Measurements from ENCODE around the gene SETD7. TPM values are rescaled to one million over a fixed set of nuclear protein-coding genes. Genes with fewer than 3 reads are reported as not detected.
A peak's percentile ranks its signal among the peaks of the same experiment; 100 is the strongest.

The SETD7 gene
- total and polyA plus RNA-seq, 2 experiments from 2014 or later: 1.1 to 4.2 TPM

DNA sequence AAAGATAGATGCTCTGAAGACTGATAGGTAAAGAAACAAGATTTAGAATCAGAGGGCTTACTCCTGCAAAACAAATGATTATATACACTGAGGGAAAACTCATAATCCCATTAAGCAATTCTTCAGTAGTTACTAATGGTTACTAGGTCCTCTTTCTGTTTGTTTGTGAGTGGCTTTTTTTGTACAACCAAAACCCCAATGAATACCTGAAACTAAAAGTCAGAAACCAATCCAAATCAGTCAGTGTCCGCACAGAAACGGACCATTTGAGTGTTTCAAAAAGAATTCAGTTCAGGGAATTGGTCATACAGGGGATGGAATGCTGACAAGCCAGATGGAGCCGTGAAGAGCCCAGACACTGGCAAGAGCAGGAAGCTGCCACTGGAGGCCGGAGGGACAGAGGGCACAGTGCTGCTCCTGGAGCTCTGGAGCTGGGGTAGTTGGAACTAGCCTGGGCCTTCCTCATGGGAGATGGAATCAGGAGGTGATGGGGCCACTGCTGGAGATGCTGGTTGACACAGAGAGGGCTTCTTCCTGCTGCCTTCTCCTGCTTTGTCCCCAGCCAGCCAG lies 31.9 kb downstream of the SETD7 start:
- no peak overlapping the region for H3K4me2 ChIP-seq
- H3K9me3 Mint-ChIP-seq: no peaks in the 10 kb centered on the region
- H3K27ac Mint-ChIP-seq: no peak overlapping the region
- H3K27me3 ChIP-seq (ENCODE audit: insufficient read depth): no peaks in the 10 kb centered on the region
- H2AFZ ChIP-seq: no peak overlapping the region
- no peak overlapping the region for H3K4me3 Mint-ChIP-seq
- no peak overlapping the region for H3K4me3 ChIP-seq
- H4K20me1 ChIP-seq (replicated peaks; ENCODE audit: insufficient read depth): no peaks in the 10 kb centered on the region; the same call in 1 of the 2 replicates
- peak; percentile 65 for ATAC-seq
- no peaks in the 10 kb centered on the region for H3K36me3 ChIP-seq (ENCODE audit: insufficient read depth)
- H3K4me1 Mint-ChIP-seq: no peaks in the 10 kb centered on the region
- H3K79me2 ChIP-seq (replicated peaks; ENCODE audit: insufficient read depth): no peaks in the 10 kb centered on the region
- H3K36me3 Mint-ChIP-seq (ENCODE audit: low read depth): no peaks in the 10 kb centered on the region
- no peaks in the 10 kb centered on the region for H3F3A ChIP-seq (replicated peaks; ENCODE audit: low read depth)
- H3K27me3 Mint-ChIP-seq (ENCODE audit: insufficient read depth, low read depth, poor library complexity): no peaks in the 10 kb centered on the region
- H3K27ac ChIP-seq (ENCODE audit: low read depth): no peak overlapping the region
- H3K4me1 ChIP-seq (ENCODE audit: insufficient read depth): no peaks in the 10 kb centered on the region
- DNase-seq (ENCODE audit: low spot score): no peak
- TF ChIP-seq, protein P1, sequence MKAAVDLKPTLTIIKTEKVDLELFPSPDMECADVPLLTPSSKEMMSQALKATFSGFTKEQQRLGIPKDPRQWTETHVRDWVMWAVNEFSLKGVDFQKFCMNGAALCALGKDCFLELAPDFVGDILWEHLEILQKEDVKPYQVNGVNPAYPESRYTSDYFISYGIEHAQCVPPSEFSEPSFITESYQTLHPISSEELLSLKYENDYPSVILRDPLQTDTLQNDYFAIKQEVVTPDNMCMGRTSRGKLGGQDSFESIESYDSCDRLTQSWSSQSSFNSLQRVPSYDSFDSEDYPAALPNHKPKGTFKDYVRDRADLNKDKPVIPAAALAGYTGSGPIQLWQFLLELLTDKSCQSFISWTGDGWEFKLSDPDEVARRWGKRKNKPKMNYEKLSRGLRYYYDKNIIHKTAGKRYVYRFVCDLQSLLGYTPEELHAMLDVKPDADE (IDR thresholded peaks at IDR 0.05): no peak
- TF ChIP-seq STAT1 (IDR thresholded peaks at IDR 0.05; ENCODE audit: unreplicated experiment) (no peak), ZNF114 (CRISPR knock-in tag; IDR thresholded peaks at IDR 0.05) (no peak), EZH2 (IDR thresholded peaks at IDR 0.05; ENCODE audit: low read depth, unreplicated experiment) (no peak), CREB1 (CRISPR knock-in tag; IDR thresholded peaks at IDR 0.05; ENCODE audit: low read depth) (no peak), POLR2AphosphoS5 (IDR thresholded peaks at IDR 0.05; ENCODE audit: low read depth) (no peak), ZNF331 (CRISPR knock-in tag; IDR thresholded peaks at IDR 0.05; ENCODE audit: low read depth) (no peak), NANOG (IDR thresholded peaks at IDR 0.05; ENCODE audit: borderline replicate concordance) (no peak), JUNB (IDR thresholded peaks at IDR 0.05; ENCODE audit: unreplicated experiment) (no peak), EZH2phosphoT487 (IDR thresholded peaks at IDR 0.05; ENCODE audit: unreplicated experiment) (no peak)
- TF ChIP-seq, protein P2, sequence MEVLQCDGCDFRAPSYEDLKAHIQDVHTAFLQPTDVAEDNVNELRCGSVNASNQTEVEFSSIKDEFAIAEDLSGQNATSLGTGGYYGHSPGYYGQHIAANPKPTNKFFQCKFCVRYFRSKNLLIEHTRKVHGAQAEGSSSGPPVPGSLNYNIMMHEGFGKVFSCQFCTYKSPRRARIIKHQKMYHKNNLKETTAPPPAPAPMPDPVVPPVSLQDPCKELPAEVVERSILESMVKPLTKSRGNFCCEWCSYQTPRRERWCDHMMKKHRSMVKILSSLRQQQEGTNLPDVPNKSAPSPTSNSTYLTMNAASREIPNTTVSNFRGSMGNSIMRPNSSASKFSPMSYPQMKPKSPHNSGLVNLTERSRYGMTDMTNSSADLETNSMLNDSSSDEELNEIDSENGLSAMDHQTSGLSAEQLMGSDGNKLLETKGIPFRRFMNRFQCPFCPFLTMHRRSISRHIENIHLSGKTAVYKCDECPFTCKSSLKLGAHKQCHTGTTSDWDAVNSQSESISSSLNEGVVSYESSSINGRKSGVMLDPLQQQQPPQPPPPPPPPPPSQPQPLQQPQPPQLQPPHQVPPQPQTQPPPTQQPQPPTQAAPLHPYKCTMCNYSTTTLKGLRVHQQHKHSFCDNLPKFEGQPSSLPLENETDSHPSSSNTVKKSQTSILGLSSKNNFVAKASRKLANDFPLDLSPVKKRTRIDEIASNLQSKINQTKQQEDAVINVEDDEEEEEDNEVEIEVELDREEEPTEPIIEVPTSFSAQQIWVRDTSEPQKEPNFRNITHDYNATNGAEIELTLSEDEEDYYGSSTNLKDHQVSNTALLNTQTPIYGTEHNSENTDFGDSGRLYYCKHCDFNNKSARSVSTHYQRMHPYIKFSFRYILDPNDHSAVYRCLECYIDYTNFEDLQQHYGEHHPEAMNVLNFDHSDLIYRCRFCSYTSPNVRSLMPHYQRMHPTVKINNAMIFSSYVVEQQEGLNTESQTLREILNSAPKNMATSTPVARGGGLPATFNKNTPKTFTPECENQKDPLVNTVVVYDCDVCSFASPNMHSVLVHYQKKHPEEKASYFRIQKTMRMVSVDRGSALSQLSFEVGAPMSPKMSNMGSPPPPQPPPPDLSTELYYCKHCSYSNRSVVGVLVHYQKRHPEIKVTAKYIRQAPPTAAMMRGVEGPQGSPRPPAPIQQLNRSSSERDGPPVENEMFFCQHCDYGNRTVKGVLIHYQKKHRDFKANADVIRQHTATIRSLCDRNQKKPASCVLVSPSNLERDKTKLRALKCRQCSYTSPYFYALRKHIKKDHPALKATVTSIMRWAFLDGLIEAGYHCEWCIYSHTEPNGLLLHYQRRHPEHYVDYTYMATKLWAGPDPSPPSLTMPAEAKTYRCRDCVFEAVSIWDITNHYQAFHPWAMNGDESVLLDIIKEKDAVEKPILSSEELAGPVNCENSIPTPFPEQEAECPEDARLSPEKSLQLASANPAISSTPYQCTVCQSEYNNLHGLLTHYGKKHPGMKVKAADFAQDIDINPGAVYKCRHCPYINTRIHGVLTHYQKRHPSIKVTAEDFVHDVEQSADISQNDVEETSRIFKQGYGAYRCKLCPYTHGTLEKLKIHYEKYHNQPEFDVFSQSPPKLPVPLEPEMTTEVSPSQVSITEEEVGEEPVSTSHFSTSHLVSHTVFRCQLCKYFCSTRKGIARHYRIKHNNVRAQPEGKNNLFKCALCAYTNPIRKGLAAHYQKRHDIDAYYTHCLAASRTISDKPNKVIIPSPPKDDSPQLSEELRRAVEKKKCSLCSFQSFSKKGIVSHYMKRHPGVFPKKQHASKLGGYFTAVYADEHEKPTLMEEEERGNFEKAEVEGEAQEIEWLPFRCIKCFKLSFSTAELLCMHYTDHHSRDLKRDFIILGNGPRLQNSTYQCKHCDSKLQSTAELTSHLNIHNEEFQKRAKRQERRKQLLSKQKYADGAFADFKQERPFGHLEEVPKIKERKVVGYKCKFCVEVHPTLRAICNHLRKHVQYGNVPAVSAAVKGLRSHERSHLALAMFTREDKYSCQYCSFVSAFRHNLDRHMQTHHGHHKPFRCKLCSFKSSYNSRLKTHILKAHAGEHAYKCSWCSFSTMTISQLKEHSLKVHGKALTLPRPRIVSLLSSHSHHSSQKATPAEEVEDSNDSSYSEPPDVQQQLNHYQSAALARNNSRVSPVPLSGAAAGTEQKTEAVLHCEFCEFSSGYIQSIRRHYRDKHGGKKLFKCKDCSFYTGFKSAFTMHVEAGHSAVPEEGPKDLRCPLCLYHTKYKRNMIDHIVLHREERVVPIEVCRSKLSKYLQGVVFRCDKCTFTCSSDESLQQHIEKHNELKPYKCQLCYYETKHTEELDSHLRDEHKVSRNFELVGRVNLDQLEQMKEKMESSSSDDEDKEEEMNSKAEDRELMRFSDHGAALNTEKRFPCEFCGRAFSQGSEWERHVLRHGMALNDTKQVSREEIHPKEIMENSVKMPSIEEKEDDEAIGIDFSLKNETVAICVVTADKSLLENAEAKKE (CRISPR knock-in tag; IDR thresholded peaks at IDR 0.05): no peak
- TF ChIP-seq, protein P3, sequence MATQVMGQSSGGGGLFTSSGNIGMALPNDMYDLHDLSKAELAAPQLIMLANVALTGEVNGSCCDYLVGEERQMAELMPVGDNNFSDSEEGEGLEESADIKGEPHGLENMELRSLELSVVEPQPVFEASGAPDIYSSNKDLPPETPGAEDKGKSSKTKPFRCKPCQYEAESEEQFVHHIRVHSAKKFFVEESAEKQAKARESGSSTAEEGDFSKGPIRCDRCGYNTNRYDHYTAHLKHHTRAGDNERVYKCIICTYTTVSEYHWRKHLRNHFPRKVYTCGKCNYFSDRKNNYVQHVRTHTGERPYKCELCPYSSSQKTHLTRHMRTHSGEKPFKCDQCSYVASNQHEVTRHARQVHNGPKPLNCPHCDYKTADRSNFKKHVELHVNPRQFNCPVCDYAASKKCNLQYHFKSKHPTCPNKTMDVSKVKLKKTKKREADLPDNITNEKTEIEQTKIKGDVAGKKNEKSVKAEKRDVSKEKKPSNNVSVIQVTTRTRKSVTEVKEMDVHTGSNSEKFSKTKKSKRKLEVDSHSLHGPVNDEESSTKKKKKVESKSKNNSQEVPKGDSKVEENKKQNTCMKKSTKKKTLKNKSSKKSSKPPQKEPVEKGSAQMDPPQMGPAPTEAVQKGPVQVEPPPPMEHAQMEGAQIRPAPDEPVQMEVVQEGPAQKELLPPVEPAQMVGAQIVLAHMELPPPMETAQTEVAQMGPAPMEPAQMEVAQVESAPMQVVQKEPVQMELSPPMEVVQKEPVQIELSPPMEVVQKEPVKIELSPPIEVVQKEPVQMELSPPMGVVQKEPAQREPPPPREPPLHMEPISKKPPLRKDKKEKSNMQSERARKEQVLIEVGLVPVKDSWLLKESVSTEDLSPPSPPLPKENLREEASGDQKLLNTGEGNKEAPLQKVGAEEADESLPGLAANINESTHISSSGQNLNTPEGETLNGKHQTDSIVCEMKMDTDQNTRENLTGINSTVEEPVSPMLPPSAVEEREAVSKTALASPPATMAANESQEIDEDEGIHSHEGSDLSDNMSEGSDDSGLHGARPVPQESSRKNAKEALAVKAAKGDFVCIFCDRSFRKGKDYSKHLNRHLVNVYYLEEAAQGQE (IDR thresholded peaks at IDR 0.05; ENCODE audit: unreplicated experiment): no peak
- TF ChIP-seq, protein P4, sequence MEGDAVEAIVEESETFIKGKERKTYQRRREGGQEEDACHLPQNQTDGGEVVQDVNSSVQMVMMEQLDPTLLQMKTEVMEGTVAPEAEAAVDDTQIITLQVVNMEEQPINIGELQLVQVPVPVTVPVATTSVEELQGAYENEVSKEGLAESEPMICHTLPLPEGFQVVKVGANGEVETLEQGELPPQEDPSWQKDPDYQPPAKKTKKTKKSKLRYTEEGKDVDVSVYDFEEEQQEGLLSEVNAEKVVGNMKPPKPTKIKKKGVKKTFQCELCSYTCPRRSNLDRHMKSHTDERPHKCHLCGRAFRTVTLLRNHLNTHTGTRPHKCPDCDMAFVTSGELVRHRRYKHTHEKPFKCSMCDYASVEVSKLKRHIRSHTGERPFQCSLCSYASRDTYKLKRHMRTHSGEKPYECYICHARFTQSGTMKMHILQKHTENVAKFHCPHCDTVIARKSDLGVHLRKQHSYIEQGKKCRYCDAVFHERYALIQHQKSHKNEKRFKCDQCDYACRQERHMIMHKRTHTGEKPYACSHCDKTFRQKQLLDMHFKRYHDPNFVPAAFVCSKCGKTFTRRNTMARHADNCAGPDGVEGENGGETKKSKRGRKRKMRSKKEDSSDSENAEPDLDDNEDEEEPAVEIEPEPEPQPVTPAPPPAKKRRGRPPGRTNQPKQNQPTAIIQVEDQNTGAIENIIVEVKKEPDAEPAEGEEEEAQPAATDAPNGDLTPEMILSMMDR (conservative IDR thresholded peaks at IDR 0.05; ENCODE audit: low read depth in 2 of 2): no peak
- H3K9me2 ChIP-seq (ENCODE audit: insufficient read depth): no peaks in the 10 kb centered on the region
